CMK (cell line): ENCODE measurements around the gene OR52D1.
A peak's percentile ranks its signal among the peaks of the same experiment; 100 is the strongest.

Source experiments
- DNase-seq: peaks from one replicate; pipeline ENCODE4 v3.0.0-alpha.2; 2010; ENCODE audit warnings: low read depth

Gene OR52D1

GRCh38 chr11:5488385-5488784, at the start of gene OR52D1:
TSS of gene OR52D1 (plus strand) at chr11:5488685. CDS start at chr11:5488707, 22 bp downstream.
- no peak for DNase-seq

GRCh38 chr11:5441414-5441813, 47.1 kb upstream of the OR52D1 start, which contains the start of gene OR51I1:
TSS of gene OR51I1 (minus strand) at chr11:5441514. CDS start at chr11:5441514, 0 bp downstream.
- no peak for DNase-seq

- no peak for DNase-seq
Observed at GRCh38 chr11:5443835-5444393, 44.6 kb upstream of the OR52D1 start.

GRCh38 chr11:5449023-5449422, 39.5 kb upstream of the OR52D1 start, which contains the start of gene OR51I2:
TSS of gene OR51I2 (plus strand) at chr11:5449323. CDS start at chr11:5453489, 4,166 bp downstream.
- DNase-seq, result no peak

- DNase-seq, result no peak
Observed at GRCh38 chr11:5449432-5449831, 39.1 kb upstream of the OR52D1 start.

- DNase-seq, result no peak
Observed at GRCh38 chr11:5460983-5461621, 27.4 kb upstream of the OR52D1 start.

- DNase-seq, result no peak
Observed at GRCh38 chr11:5467527-5467926, 21.0 kb upstream of the OR52D1 start.

GRCh38 chr11:5473921-5474320, 14.6 kb upstream of the OR52D1 start:
- DNase-seq, result no peak

- DNase-seq, result peak; percentile 34
Observed at GRCh38 chr11:5476186-5476819, 12.2 kb upstream of the OR52D1 start.

GRCh38 chr11:5486003-5486402, 2.5 kb upstream of the OR52D1 start:
- no peak for DNase-seq

- DNase-seq, result no peak
Observed at GRCh38 chr11:5486421-5486820, 2.1 kb upstream of the OR52D1 start.

GRCh38 chr11:5488798-5489399, 414 bp downstream of the OR52D1 start:
- no peak for DNase-seq

- no peak for DNase-seq
Observed at GRCh38 chr11:5489576-5490357, 1.3 kb downstream of the OR52D1 start.

- DNase-seq, result no peak
Observed at GRCh38 chr11:5499671-5500070, 11.2 kb downstream of the OR52D1 start.

- no peak for DNase-seq
Observed at GRCh38 chr11:5500393-5500801, 11.9 kb downstream of the OR52D1 start.

GRCh38 chr11:5504403-5504921, 16.0 kb downstream of the OR52D1 start:
- DNase-seq, result no peak

- no peak for DNase-seq
Observed at GRCh38 chr11:5505363-5506048, 17.0 kb downstream of the OR52D1 start.

- DNase-seq, result no peak
Observed at GRCh38 chr11:5507177-5507932, 18.9 kb downstream of the OR52D1 start.

- DNase-seq, result no peak
Observed at GRCh38 chr11:5507933-5508305, 19.4 kb downstream of the OR52D1 start.

- no peak for DNase-seq
Observed at GRCh38 chr11:5508605-5509004, 20.1 kb downstream of the OR52D1 start.

GRCh38 chr11:5509803-5510202, 21.3 kb downstream of the OR52D1 start, which contains the start of gene UBQLN3:
TSS of gene UBQLN3 (minus strand) at chr11:5509957. CDS start at chr11:5509558, 399 bp downstream.
- DNase-seq, result no peak
